ENCODE results near the gene SOBP. TPM values are rescaled to one million over a fixed set of nuclear protein-coding genes. Genes with fewer than 3 reads are reported as not detected.

The SOBP gene
- total RNA-seq, 2 donors from 2014 or later = 1.5 to 1.9 TPM

- no peaks in the 10 kb centered on the region for H3K36me3 ChIP-seq (ENCODE audit: control insufficient read depth, insufficient read depth, low read length)
- WGBS, 2 experiments (ENCODE audit: insufficient coverage in 1 of 2, insufficient read length in 1 of 2) = 91 to 100% methylated on average over 2 to 3 of the region's 3 CpGs
- Mint-ChIP-seq H3K4me3 (no peak overlapping the region), H3K4me1 (peaks cover 20% of the 10 kb centered on the region), H3K36me3 (ENCODE audit: low read depth) (no peaks in the 10 kb centered on the region), H3K27ac (no peak overlapping the region), H3K9me3 (no peaks in the 10 kb centered on the region), H3K27me3 (ENCODE audit: insufficient read depth) (no peaks in the 10 kb centered on the region)
- no peak overlapping the region for H3K27ac ChIP-seq (ENCODE audit: low read depth, low read length)
- H3K27me3 ChIP-seq (ENCODE audit: control insufficient read depth, insufficient read depth, low read length, poor library complexity, severe bottlenecking) = peaks cover 51% of the 10 kb centered on the region
- TF ChIP-seq, protein P1, sequence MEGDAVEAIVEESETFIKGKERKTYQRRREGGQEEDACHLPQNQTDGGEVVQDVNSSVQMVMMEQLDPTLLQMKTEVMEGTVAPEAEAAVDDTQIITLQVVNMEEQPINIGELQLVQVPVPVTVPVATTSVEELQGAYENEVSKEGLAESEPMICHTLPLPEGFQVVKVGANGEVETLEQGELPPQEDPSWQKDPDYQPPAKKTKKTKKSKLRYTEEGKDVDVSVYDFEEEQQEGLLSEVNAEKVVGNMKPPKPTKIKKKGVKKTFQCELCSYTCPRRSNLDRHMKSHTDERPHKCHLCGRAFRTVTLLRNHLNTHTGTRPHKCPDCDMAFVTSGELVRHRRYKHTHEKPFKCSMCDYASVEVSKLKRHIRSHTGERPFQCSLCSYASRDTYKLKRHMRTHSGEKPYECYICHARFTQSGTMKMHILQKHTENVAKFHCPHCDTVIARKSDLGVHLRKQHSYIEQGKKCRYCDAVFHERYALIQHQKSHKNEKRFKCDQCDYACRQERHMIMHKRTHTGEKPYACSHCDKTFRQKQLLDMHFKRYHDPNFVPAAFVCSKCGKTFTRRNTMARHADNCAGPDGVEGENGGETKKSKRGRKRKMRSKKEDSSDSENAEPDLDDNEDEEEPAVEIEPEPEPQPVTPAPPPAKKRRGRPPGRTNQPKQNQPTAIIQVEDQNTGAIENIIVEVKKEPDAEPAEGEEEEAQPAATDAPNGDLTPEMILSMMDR (conservative IDR thresholded peaks at IDR 0.05) = no peak
- no peaks in the 10 kb centered on the region for H3K9me3 ChIP-seq (ENCODE audit: control insufficient read depth, low read length)
- H3K4me1 ChIP-seq (ENCODE audit: control insufficient read depth, insufficient read depth, low read length) = no peaks in the 10 kb centered on the region
- no peak for DNase-seq
- H3K9ac ChIP-seq (ENCODE audit: extremely low read depth, low read length, poor library complexity, severe bottlenecking) = no peak overlapping the region
- no peak overlapping the region for H3K4me3 ChIP-seq (ENCODE audit: low read length)
Observed at GRCh38 chr6:107624050-107624449, 134.1 kb downstream of the SOBP start.

DNA sequence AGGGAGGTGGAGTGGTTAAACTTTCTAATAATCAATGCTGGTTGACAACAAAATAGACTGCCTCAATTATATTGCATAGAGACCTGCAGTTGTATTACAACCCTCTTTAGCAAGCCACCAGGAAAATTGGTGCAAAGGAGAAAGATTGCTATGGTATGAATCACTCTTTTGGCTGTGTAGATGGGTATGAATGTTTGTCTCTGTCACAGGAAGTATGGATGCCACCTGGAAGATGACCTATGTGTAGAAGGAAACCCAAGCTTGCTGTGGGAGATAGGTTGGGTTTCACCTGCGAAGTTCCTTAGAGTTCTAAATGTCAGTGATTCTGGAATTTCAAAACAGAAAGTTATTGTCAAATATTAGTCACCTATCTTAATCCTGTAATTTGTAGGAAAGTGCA lies 134.6 kb downstream of the SOBP start:
- Mint-ChIP-seq H3K27ac (no peak overlapping the region), H3K36me3 (ENCODE audit: low read depth) (no peaks in the 10 kb centered on the region), H3K4me3 (no peak overlapping the region), H3K4me1 (peaks cover 21% of the 10 kb centered on the region), H3K27me3 (ENCODE audit: insufficient read depth) (no peaks in the 10 kb centered on the region), H3K9me3 (no peaks in the 10 kb centered on the region)
- 100% methylated on average over 1 of the region's 1 CpG; no CpG with 5 or more reads in 1 of the 2 experiments for WGBS, 2 experiments (ENCODE audit: insufficient coverage in 1 of 2, insufficient read length in 1 of 2)
- Histone ChIP-seq H3K9me3 (ENCODE audit: control insufficient read depth, low read length) (no peaks in the 10 kb centered on the region), H3K4me1 (ENCODE audit: control insufficient read depth, insufficient read depth, low read length) (no peaks in the 10 kb centered on the region), H3K27ac (ENCODE audit: low read depth, low read length) (no peak overlapping the region), H3K27me3 (ENCODE audit: control insufficient read depth, insufficient read depth, low read length, poor library complexity, severe bottlenecking) (peaks cover 51% of the 10 kb centered on the region), H3K36me3 (ENCODE audit: control insufficient read depth, insufficient read depth, low read length) (no peaks in the 10 kb centered on the region), H3K9ac (ENCODE audit: extremely low read depth, low read length, poor library complexity, severe bottlenecking) (no peak overlapping the region), H3K4me3 (ENCODE audit: low read length) (no peak overlapping the region)
- DNase-seq = no peak
- TF ChIP-seq, protein P1 (conservative IDR thresholded peaks at IDR 0.05) = no peak

DNA sequence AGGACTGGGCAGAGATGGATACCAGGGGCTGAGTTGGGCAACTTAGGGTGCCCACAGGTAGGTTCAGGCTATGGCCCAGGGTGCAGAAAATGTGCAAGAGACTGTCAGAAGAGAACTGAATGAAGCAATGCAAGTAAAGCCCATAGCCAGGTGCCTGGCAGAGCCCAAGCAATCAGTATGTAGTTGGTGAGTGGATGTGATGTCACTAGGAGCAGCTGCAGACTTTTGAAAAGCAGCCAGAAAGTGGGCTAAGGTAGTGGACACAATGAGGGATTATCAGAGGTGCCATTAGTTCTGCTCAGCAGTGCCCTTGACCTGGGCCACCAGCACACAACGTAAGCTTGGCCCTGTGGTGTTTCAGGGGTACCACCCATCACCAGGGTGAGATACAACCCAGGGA lies 135.3 kb downstream of the SOBP start:
- Mint-ChIP-seq H3K4me3 (no peak overlapping the region), H3K36me3 (ENCODE audit: low read depth) (no peaks in the 10 kb centered on the region), H3K9me3 (no peaks in the 10 kb centered on the region), H3K4me1 (peaks cover 21% of the 10 kb centered on the region), H3K27ac (no peak overlapping the region), H3K27me3 (ENCODE audit: insufficient read depth) (no peaks in the 10 kb centered on the region)
- Histone ChIP-seq H3K9ac (ENCODE audit: extremely low read depth, low read length, poor library complexity, severe bottlenecking) (no peak overlapping the region), H3K27me3 (ENCODE audit: control insufficient read depth, insufficient read depth, low read length, poor library complexity, severe bottlenecking) (peaks cover 51% of the 10 kb centered on the region), H3K27ac (ENCODE audit: low read depth, low read length) (no peak overlapping the region), H3K4me3 (ENCODE audit: low read length) (no peak overlapping the region), H3K4me1 (ENCODE audit: control insufficient read depth, insufficient read depth, low read length) (no peaks in the 10 kb centered on the region), H3K36me3 (ENCODE audit: control insufficient read depth, insufficient read depth, low read length) (no peaks in the 10 kb centered on the region), H3K9me3 (ENCODE audit: control insufficient read depth, low read length) (no peaks in the 10 kb centered on the region)
- WGBS, 2 experiments (ENCODE audit: insufficient coverage in 1 of 2, insufficient read length in 1 of 2) = 89 to 100% methylated on average over 1 of the region's 1 CpG
- TF ChIP-seq, protein P1 (conservative IDR thresholded peaks at IDR 0.05) = no peak
- DNase-seq = no peak

Data from endodermal cell (in vitro differentiated cells).